Lower leg skin (tissue), 4 donors: ENCODE results near the gene PEAR1. TPM values are rescaled to one million over a fixed set of nuclear protein-coding genes. Genes with fewer than 3 reads are reported as not detected.

Source experiments
- DNase-seq, 2 donors: peaks; one replicate each; pipeline ENCODE4 v3.0.0-alpha.2; 2019; ENCODE audit warnings: low spot score in 2 of 2
- H3K4me3 ChIP-seq: fragments of 200-600 bp; sonication (generic); 2 replicates; pipeline ENCODE4 v1.5.1; 2017; ENCODE audit warnings: mild to moderate bottlenecking, low read depth; ENCODE audit not compliant: poor library complexity, severe bottlenecking
- CTCF ChIP-seq, 3 donors: fragments of 450-650 bp; IDR thresholded peaks; one replicate each; pipeline ENCODE4 v1.5.1; 2016; ENCODE audit warnings: antibody characterized with exemption in 3 of 3, mild to moderate bottlenecking in 3 of 3, moderate library complexity in 2 of 3
- POLR2A ChIP-seq, 2 donors: fragments of 450-650 bp; IDR thresholded peaks; one replicate each; pipeline ENCODE4 v1.6.1; 2016 to 2017; ENCODE audit warnings: antibody characterized with exemption in 2 of 2, mild to moderate bottlenecking in 1 of 2, moderate library complexity in 1 of 2
- WGBS, 2 donors: methylation state at CpG; one replicate each; pipeline ENCODE4 v1.1.5; 2018; 5-methylcytosine and 5-hydroxymethylcytosine counted together
- intact Hi-C: fragments of 100-400 bp; cut with DNase I; formaldehyde crosslinking; loops from one replicate; pipeline ENCODE4 v1.15.0; 2023; ENCODE audit warnings: low total_unique reads
- total RNA-seq, 4 donors: library from RNA; depleted of rRNA; stranded (reverse); fragments of >200 nt; gene quantifications; one replicate each; pipeline ENCODE4 v1.1.0, GENCODE V29; 2016

Gene PEAR1
- total RNA-seq, 4 donors from 2014 or later: 2.1 to 10.2 (median 6.6) TPM

- intact Hi-C loops: no loop called here
- TF ChIP-seq CTCF (IDR thresholded peaks at IDR 0.05): no peak
- no peak for TF ChIP-seq POLR2A (IDR thresholded peaks at IDR 0.05)
- WGBS, 2 donors: 81 to 83% methylated on average over 16 of the region's 16 CpGs
- no peak for DNase-seq
- no peak overlapping the region for H3K4me3 ChIP-seq
Observed at GRCh38 chr1:156874572-156875340, 18.8 kb upstream of the PEAR1 start.

GRCh38 chr1:156875341-156875615, 18.2 kb upstream of the PEAR1 start:
- TF ChIP-seq POLR2A (IDR thresholded peaks at IDR 0.05) (no peak), CTCF (IDR thresholded peaks at IDR 0.05) (no peak)
- DNase-seq: no peak
- 67 to 83% methylated on average over 2 to 5 of the region's 5 CpGs for WGBS, 2 donors
- intact Hi-C loops: no loop called here
- no peak overlapping the region for H3K4me3 ChIP-seq

- TF ChIP-seq CTCF (IDR thresholded peaks at IDR 0.05): no peak
- TF ChIP-seq POLR2A (IDR thresholded peaks at IDR 0.05): no peak
- 44 to 51% methylated on average over 7 to 21 of the region's 21 CpGs for WGBS, 2 donors
- no peak for DNase-seq
- H3K4me3 ChIP-seq: no peak overlapping the region
- intact Hi-C loops: no loop called here
Observed at GRCh38 chr1:156876281-156876680, 17.2 kb upstream of the PEAR1 start.

GRCh38 chr1:156877433-156878170, 15.9 kb upstream of the PEAR1 start:
- DNase-seq: no peak
- TF ChIP-seq CTCF (IDR thresholded peaks at IDR 0.05) (no peak), POLR2A (IDR thresholded peaks at IDR 0.05) (no peak)
- WGBS, 2 donors: 77 to 91% methylated on average over 5 of the region's 5 CpGs
- H3K4me3 ChIP-seq: no peak overlapping the region
- intact Hi-C loops: no loop called here

- intact Hi-C loops: no loop called here
- DNase-seq: no peak
- H3K4me3 ChIP-seq: no peak overlapping the region
- 91 to 96% methylated on average over 21 of the region's 21 CpGs for WGBS, 2 donors
- TF ChIP-seq CTCF (IDR thresholded peaks at IDR 0.05) (no peak), POLR2A (IDR thresholded peaks at IDR 0.05) (no peak)
Observed at GRCh38 chr1:156879876-156880275, 13.6 kb upstream of the PEAR1 start.
